GM21447 (cell line): ENCODE measurements around the gene PIAS4.

ENCODE experiments used
- ATAC-seq: cut with Tn5 transposase; IDR thresholded peaks from one replicate; pipeline ENCODE4 v1.9.1; 2021; ENCODE audit not compliant: unreplicated experiment

Gene PIAS4

GRCh38 chr19:4069331-4069959 is 61.9 kb downstream of the PIAS4 start:
- ATAC-seq: no peak

- ATAC-seq: no peak
Observed at GRCh38 chr19:4071610-4072009, 64.1 kb downstream of the PIAS4 start.

GRCh38 chr19:4075373-4075772 is 67.8 kb downstream of the PIAS4 start:
- ATAC-seq: no peak

- ATAC-seq: no peak
Observed at GRCh38 chr19:4077007-4077374, 69.5 kb downstream of the PIAS4 start.

- peak; percentile 67 for ATAC-seq
Observed at GRCh38 chr19:4077800-4078684, 70.5 kb downstream of the PIAS4 start.

GRCh38 chr19:4080473-4080872 is 72.9 kb downstream of the PIAS4 start:
- no peak for ATAC-seq

- ATAC-seq: no peak
Observed at GRCh38 chr19:4081441-4082129, 74.0 kb downstream of the PIAS4 start.

GRCh38 chr19:4082172-4082571 is 74.6 kb downstream of the PIAS4 start:
- ATAC-seq: no peak

- no peak for ATAC-seq
Observed at GRCh38 chr19:4083677-4084546, 76.4 kb downstream of the PIAS4 start.

GRCh38 chr19:4084547-4084877 is 77.0 kb downstream of the PIAS4 start:
- no peak for ATAC-seq

GRCh38 chr19:4086411-4086867 is 78.9 kb downstream of the PIAS4 start:
- ATAC-seq: no peak

GRCh38 chr19:4087787-4088679 is 80.5 kb downstream of the PIAS4 start:
- no peak for ATAC-seq

GRCh38 chr19:4088975-4089374 is 81.4 kb downstream of the PIAS4 start:
- peak; percentile 32 for ATAC-seq
